GM21515 (cell line): Measurements from ENCODE around the gene TIGD1.
"Not testable (repeated sequence)": the region's sequence is repeated elsewhere in the genome, so short reads cannot be mapped to it uniquely, and the experiment has no call there.

ENCODE experiments used
- ATAC-seq: cut with Tn5 transposase; IDR thresholded peaks from one replicate; pipeline ENCODE4 v1.9.1; 2021; ENCODE audit not compliant: unreplicated experiment

Gene TIGD1

DNA sequence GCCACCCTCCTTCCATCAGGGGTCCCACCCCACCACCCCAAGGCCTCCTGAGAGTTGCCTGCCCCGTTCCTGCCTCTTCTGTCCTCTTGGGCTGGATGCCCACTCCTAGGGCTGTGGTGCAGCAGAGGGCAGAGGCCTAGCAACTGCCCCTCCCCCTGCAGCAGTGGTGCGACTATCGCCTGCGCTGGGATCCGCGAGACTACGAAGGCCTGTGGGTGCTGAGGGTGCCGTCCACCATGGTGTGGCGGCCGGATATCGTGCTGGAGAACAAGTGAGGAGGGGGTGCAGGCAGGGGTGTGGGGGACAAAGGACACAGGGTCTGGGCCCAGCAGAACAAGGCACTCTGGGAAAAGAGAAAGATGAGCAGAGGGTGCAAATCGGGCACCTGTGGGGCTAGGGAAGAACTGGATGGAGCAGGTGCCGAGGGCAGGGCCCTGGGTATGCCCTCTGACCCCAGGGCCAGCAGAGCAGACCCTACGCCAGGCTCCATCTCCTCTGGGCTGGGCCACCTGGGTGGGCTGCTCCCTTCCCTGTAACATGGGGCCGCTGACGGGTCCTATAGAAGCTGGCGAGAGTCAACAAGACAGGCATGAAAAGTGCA lies 9.8 kb downstream of the TIGD1 start:
- no peak for ATAC-seq

GRCh38 chr2:232539298-232540231 lies 10.8 kb downstream of the TIGD1 start, which contains the start of gene CHRNG:
CHRNG (plus strand) TSS chr2:232539692; CDS start chr2:232539748, 56 bp downstream.
- no peak for ATAC-seq

DNA sequence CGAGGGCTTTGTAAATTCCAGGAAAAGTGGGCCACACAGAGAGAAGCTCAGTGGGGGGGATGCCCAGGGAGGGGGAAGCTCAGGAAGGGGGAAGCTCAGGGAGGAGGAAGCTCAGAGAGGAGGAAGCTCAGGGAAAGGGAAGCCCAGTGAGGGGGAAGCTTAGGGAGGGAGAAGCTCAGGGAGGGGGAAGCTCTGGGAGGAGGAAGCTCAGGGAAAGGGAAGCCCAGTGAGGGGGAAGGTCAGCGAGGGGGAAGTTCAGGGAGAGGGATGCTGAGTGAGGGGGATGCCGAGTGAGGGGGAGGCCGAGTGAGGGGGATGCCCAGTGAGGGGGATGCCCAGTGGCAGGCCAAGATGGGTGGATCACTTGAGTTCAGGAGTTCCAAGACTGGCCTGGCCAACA lies 11.7 kb downstream of the TIGD1 start:
- ATAC-seq = no peak

GRCh38 chr2:232537499-232537898 lies 12.9 kb downstream of the TIGD1 start:
- no peak for ATAC-seq

DNA sequence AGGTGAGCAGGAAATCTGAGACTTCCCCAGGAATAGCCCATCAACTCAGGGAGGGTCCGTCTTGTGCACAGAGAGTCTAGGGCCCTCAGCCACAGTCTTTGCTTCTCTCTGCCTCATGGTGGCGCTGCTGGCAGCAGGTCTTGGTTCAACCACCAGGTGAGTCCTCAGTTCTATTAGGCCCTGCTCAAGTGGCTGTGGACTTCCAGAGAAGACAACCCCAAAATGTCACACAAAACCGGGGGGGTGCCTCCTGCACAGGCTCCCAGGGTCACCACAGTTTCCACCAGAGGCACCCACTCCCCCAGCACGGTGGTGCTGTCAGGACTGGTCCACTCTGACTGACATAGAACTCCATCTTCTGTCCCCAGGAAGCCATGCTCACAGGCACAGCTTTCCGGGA lies 13.3 kb downstream of the TIGD1 start:
- no peak for ATAC-seq

GRCh38 chr2:232535761-232536530 lies 14.4 kb downstream of the TIGD1 start:
- no peak for ATAC-seq

GRCh38 chr2:232534940-232535651 lies 15.3 kb downstream of the TIGD1 start:
- no peak for ATAC-seq

DNA sequence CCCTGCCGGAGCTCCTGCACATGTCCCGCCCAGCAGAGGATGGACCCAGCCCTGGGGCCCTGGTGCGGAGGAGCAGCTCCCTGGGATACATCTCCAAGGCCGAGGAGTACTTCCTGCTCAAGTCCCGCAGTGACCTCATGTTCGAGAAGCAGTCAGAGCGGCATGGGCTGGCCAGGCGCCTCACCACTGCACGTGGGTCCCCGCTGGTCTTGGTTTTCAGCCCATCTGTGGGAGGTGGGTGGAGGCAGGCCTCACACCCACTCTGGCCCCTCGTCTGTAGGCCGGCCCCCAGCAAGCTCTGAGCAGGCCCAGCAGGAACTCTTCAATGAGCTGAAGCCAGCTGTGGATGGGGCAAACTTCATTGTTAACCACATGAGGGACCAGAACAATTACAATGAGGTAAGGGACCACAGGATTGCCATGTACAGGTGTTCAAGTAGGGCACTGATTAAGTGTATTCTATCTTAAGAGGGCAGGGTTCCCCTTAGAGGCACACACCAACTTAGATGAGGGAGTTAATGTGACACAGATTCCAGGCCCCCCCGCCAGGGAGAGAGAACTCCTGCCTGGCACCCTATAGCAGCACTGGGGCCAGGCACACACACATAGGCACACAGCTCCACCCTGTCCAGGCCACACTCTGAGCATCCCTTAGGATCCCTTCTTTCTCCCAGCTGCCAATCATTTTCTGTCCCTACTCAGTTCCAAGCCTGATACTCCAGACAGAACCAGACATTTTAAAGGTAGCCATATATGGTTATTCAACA lies 16.2 kb downstream of the TIGD1 start:
- ATAC-seq = no peak

DNA sequence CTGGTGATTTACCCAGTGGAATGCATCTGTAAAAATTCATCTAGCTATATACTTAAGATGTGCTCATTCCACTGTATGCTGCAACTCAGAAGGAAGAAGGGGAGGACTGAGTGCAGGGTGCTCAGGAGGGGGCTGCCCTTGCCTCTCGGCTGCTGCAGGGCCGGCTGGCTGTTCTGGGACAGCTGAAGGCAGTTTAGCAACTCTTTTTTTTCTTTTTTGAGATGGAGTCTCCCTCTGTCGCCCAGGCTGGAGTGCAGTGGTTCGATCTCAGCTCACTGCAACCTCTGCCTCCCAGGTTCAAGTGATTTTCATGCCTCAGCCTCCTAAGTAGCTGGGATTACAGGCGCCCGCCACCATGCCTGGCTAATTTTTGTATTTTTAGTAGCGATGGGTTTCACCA lies 17.5 kb downstream of the TIGD1 start:
- not testable (repeated sequence) for ATAC-seq

DNA sequence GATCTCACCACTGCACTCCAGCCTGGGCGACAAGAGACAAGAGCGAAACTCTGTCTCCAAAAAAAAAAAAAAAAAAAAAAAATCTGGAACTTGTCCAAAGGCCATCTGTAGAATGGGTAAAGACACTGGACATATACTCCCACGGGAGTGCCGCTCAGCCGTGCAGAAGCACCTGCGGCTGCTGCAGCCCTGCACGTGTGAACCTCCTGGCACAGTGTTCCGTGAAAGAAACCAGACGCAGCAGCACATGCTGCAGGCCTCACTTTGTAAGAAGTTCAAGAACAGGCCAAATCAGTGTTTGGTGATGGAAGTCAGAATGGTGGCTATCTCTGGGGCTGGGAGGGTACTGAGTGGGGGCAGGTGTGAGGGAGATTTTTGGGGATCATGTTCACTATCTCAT lies 17.9 kb downstream of the TIGD1 start:
- ATAC-seq = no peak

- no peak for ATAC-seq
Measured at GRCh38 chr2:232530626-232531260, 19.6 kb downstream of the TIGD1 start.

- ATAC-seq = no peak
Measured at GRCh38 chr2:232529806-232530547, 20.4 kb downstream of the TIGD1 start.

GRCh38 chr2:232528746-232529460 lies 21.5 kb downstream of the TIGD1 start:
- no peak for ATAC-seq

DNA sequence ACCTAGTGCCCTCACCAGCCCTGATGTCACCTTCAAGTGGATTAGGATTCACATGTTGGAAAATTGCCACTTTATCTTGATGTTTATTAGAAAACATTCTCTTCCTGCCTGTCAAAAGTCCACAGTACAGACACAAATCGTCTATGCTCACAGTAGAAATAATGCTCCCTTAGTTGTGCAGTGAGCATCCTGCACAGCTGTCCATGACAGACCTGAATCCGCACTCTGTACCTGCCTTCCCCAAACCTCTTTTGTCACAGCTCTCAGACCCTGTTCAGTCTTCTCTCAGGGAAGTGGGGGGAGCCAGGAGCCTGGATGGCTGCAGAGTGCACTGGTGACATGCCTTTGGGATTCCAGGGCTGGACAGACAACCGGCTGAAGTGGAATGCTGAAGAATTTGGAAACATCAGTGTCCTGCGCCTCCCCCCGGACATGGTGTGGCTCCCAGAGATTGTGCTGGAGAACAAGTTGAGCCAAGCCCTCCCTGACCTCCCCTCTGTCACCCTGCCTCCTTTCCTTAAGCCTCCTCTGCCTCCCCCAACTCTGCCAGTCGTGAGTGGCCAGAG lies 22.4 kb downstream of the TIGD1 start:
- no peak for ATAC-seq

DNA sequence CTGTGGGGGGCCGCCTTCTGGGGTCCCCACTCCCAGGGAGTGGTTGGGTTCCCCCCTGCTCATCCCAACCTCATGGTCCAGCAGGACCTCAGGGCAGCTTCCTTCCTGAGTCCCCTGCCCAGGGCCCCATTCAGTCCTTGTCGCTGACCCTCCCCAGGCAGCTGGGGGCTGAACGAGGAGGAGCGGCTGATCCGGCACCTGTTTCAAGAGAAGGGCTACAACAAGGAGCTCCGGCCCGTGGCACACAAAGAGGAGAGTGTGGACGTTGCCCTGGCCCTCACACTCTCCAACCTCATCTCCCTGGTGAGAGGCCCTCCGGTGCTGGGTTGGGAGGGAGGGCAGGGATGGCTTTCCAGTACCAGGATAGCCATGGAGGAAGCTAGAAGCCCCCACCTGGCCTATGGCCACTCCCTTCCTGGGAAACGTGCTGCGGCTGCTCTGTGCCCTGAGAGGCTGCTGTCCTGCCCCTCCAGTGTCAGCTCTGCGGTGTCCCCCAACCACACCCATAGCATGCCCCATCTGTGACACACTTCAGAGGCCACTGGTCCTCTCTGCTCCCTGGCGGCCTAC lies 23.9 kb downstream of the TIGD1 start:
- no peak for ATAC-seq

DNA sequence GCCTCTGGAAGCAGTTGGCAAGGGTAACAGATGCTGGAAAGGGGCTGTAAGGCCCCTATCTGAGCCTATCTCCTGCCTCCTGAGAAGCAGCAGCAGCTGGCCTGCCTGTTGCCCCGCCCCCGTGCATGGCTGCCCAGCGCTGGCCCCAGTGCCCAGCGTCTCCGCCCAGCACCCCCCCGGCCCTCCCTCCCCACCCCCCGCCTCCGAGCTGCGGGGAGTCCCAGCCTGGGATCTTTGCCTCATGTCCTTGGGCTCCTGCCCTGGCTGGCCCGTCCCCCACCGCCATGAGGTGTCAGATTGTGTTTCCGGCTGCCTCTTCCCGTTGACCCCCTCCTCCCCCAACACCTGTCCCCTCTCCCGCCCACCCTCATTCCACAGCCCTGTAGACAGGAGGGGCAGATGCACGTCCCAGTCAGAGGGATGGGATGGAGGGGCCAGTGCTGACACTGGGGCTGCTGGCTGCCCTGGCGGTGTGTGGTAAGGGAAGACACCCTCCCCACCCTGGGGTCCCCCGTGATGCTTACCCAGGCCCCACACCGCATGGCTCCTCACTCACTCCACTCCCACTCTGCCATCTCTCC lies 24.5 kb downstream of the TIGD1 start, which contains the start of gene CHRND:
Gene CHRND (plus strand): TSS at position 370 of the 581 bp plus-strand sequence. CDS start 56 bp downstream, at position 426.
- ATAC-seq = no peak

- ATAC-seq = no peak
Measured at GRCh38 chr2:232525199-232525598, 25.2 kb downstream of the TIGD1 start.
